ENCODE data around the gene OR52B6. TPM values are rescaled to one million over a fixed set of nuclear protein-coding genes. Genes with fewer than 3 reads are reported as not detected.

OR52B6 gene
- total and polyA plus RNA-seq, 7 donors: 0.07 TPM; not detected in 6

DNA sequence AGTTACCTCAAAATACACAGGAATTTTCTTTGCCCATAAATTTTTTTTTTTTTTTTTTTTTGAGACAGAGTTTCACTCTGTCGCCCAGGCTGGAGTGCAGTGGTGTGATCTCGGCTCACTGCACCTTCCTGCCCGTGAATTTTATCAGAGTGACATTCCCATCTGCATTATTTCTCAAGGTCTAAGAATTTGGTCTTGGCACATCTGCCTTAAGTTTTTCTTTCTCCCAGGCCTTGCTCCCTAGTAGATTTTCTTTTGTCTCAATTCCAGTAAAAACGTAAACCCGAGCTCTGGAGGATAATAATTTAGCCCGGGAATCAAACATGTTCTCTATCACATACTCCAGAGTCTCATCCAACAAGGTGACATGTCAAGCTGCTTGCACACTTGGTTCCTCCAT is 28.1 kb downstream of the OR52B6 start:
- no peaks in the 10 kb centered on the region for H3K36me3 ChIP-seq
- H3K27ac ChIP-seq: peak overlapping the region in 2 of 4 donors; percentile 51 to 60
- no peaks in the 10 kb centered on the region for H3K27me3 ChIP-seq
- TF ChIP-seq EP300 (IDR thresholded peaks at IDR 0.05): no peak
- TF ChIP-seq, protein P1, sequence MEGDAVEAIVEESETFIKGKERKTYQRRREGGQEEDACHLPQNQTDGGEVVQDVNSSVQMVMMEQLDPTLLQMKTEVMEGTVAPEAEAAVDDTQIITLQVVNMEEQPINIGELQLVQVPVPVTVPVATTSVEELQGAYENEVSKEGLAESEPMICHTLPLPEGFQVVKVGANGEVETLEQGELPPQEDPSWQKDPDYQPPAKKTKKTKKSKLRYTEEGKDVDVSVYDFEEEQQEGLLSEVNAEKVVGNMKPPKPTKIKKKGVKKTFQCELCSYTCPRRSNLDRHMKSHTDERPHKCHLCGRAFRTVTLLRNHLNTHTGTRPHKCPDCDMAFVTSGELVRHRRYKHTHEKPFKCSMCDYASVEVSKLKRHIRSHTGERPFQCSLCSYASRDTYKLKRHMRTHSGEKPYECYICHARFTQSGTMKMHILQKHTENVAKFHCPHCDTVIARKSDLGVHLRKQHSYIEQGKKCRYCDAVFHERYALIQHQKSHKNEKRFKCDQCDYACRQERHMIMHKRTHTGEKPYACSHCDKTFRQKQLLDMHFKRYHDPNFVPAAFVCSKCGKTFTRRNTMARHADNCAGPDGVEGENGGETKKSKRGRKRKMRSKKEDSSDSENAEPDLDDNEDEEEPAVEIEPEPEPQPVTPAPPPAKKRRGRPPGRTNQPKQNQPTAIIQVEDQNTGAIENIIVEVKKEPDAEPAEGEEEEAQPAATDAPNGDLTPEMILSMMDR (IDR thresholded peaks at IDR 0.05): no peak
- TF ChIP-seq POLR2A (IDR thresholded peaks at IDR 0.05): no peak
- no peak for TF ChIP-seq POLR2AphosphoS5 (IDR thresholded peaks at IDR 0.05)
- WGBS, 2 donors: 90 to 92% methylated on average over 6 of the region's 6 CpGs
- no peak for DNase-seq
- no peaks in the 10 kb centered on the region for H3K9me3 ChIP-seq
- intact Hi-C loops (cut with DNase I): no loop called here
- H3K4me3 ChIP-seq: no peak overlapping the region
- peaks cover 0 to 25% (median 13%) of the 10 kb centered on the region in 4 donors for H3K4me1 ChIP-seq

DNA sequence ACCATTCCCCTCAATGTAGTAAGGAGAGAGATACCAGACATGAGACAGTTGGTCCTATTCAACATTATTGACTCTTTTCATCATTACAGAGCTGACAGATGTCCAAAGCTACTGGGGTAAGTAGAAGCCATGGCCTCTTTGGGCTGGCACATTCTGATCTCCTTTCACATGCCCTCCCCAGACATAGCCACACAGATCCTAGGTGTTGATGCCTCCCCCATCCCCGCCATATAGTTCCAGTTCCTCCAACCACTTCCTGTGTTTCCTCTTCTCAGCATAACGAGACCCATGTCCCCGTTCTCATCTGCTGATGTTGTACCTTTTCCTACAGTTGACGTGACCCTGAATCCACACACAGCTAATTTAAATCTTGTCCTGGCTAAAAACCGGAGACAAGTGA is 29.8 kb downstream of the OR52B6 start:
- intact Hi-C loops (cut with DNase I): no loop called here
- H3K4me3 ChIP-seq: no peak overlapping the region
- peaks cover 0 to 21% (median 11%) of the 10 kb centered on the region in 4 donors for H3K4me1 ChIP-seq
- H3K27ac ChIP-seq: no peak overlapping the region
- no peaks in the 10 kb centered on the region for H3K27me3 ChIP-seq
- WGBS, 2 donors: 70 to 78% methylated on average over 5 of the region's 5 CpGs
- no peak for DNase-seq
- no peaks in the 10 kb centered on the region for H3K36me3 ChIP-seq
- no peaks in the 10 kb centered on the region for H3K9me3 ChIP-seq
- TF ChIP-seq POLR2A (IDR thresholded peaks at IDR 0.05) (no peak), EP300 (IDR thresholded peaks at IDR 0.05) (no peak), POLR2AphosphoS5 (IDR thresholded peaks at IDR 0.05) (no peak)
- TF ChIP-seq, protein P1 (IDR thresholded peaks at IDR 0.05): no peak

DNA sequence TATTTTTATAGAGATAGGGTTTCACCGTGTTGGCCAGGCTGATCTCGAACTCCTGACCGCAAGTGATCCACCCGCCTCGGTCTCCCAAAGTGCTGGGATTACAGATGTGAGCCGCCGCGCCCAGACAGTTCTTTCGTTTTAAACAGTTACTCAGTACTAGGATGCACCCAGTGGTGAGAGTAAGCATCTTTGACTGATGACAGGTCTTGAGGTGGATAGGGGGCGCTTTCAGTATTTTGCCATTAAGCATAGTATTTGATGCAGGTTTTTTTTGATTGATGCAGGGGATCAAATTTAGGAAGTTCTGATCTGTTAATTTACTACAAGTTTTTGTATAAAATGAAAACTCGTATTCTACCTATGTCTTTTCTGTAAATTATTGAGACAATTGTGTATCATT is 30.9 kb downstream of the OR52B6 start:
- peaks cover 0 to 10% (median 6%) of the 10 kb centered on the region in 4 donors for H3K4me1 ChIP-seq
- WGBS, 2 donors: 94% methylated on average over 11 of the region's 11 CpGs
- TF ChIP-seq, protein P1 (IDR thresholded peaks at IDR 0.05): no peak
- no peak overlapping the region for H3K27ac ChIP-seq
- H3K36me3 ChIP-seq: no peaks in the 10 kb centered on the region
- H3K9me3 ChIP-seq: no peaks in the 10 kb centered on the region
- no peak for DNase-seq
- intact Hi-C loops (cut with DNase I): no loop called here
- no peaks in the 10 kb centered on the region for H3K27me3 ChIP-seq
- H3K4me3 ChIP-seq: no peak overlapping the region

DNA sequence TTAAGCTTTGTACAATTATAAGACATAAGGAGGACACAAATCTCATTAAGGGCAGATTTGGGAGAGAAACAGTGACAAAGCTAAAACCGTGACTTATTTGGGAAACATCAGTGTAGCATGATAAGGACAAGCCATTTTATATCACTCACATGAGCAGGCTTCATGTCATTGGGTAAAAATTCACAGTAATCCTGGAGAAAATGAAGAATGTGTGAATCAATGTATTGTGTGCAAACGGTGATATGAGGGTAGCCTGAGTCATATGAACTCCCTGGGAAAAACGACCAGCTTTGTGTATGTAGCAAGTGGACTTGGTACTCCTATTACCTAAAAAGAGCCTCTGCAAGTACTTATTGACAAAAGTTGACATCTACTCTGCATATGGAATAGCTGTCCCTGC is 38.1 kb downstream of the OR52B6 start:
- intact Hi-C loops (cut with DNase I): no loop called here

More for the DNA sequence above, 38.1 kb downstream of the OR52B6 start:
- Histone ChIP-seq H3K27ac (no peak overlapping the region), H3K9me3 (no peaks in the 10 kb centered on the region), H3K4me1 (peaks cover 0 to 19% (median 15%) of the 10 kb centered on the region in 4 donors), H3K36me3 (no peaks in the 10 kb centered on the region), H3K27me3 (no peaks in the 10 kb centered on the region), H3K4me3 (no peak overlapping the region)
- no peak for DNase-seq
- 74 to 87% methylated on average over 3 of the region's 3 CpGs for WGBS, 2 donors
- TF ChIP-seq EP300 (IDR thresholded peaks at IDR 0.05) (no peak), POLR2AphosphoS5 (IDR thresholded peaks at IDR 0.05) (no peak), POLR2A (IDR thresholded peaks at IDR 0.05) (no peak)
- TF ChIP-seq, protein P1 (IDR thresholded peaks at IDR 0.05): no peak

Data from sigmoid colon (tissue), 7 donors.